Trophoblast cell (in vitro differentiated cells and primary cell): ENCODE results near the gene JUND.
A peak's percentile ranks its signal among the peaks of the same experiment; 100 is the strongest.

Source experiments
- DNase-seq, 2 donors: peaks; one replicate each; pipeline ENCODE4 v3.0.0-alpha.2; 2016
- H2AFZ ChIP-seq: 2 replicates; pipeline ENCODE4 v1.6.1; 2013; ENCODE audit warnings: low read length, moderate library complexity, mild to moderate bottlenecking; ENCODE audit not compliant: insufficient read depth, poor library complexity
- H2AK5ac ChIP-seq: 2 replicates; pipeline ENCODE4 v1.6.1; 2013; ENCODE audit warnings: mild to moderate bottlenecking, low read length
- H2BK120ac ChIP-seq: 2 replicates; pipeline ENCODE4 v1.6.1; 2013; ENCODE audit warnings: low read length, mild to moderate bottlenecking, moderate library complexity; ENCODE audit not compliant: insufficient read depth, poor library complexity
- H2BK12ac ChIP-seq: 2 replicates; pipeline ENCODE4 v1.6.1; 2013; ENCODE audit warnings: mild to moderate bottlenecking, low read length, moderate library complexity
- H2BK5ac ChIP-seq: 2 replicates; pipeline ENCODE4 v1.6.1; 2013; ENCODE audit warnings: low read length, low read depth, moderate library complexity, mild to moderate bottlenecking; ENCODE audit not compliant: poor library complexity
- H3K14ac ChIP-seq: 2 replicates; pipeline ENCODE4 v1.6.1; 2013; ENCODE audit warnings: mild to moderate bottlenecking, low read length
- H3K18ac ChIP-seq: 2 replicates; pipeline ENCODE4 v1.6.1; 2013; ENCODE audit warnings: mild to moderate bottlenecking, low read length
- H3K23ac ChIP-seq: 2 replicates; pipeline ENCODE4 v1.6.1; 2013; ENCODE audit warnings: low read length
- H3K27ac ChIP-seq: 2 replicates; pipeline ENCODE4 v1.5.1; 2013; ENCODE audit warnings: low read depth, mild to moderate bottlenecking, inconsistent platforms, low read length, moderate library complexity
- H3K27me3 ChIP-seq: 2 replicates; pipeline ENCODE4 v1.6.1; 2013; ENCODE audit warnings: inconsistent platforms, mild to moderate bottlenecking, low read length, moderate library complexity; ENCODE audit not compliant: insufficient read depth
- H3K36me3 ChIP-seq, 2 experiments: 1 replicate in 1 of 2; 2 replicates in 1 of 2; pipeline ENCODE4 v1.6.1; 2013; ENCODE audit warnings: low read length in 2 of 2, mild to moderate bottlenecking in 2 of 2, moderate library complexity in 1 of 2; ENCODE audit not compliant: insufficient read depth in 2 of 2, control insufficient read depth in 1 of 2
- H3K4ac ChIP-seq: 2 replicates; pipeline ENCODE4 v1.6.1; 2013; ENCODE audit warnings: low read depth, mild to moderate bottlenecking, low read length, moderate library complexity
- H3K4me1 ChIP-seq, 2 experiments: 1 replicate in 1 of 2; 2 replicates in 1 of 2; pipeline ENCODE4 v1.6.1; 2013; ENCODE audit warnings: low read length in 2 of 2, mild to moderate bottlenecking in 2 of 2, moderate library complexity in 1 of 2; ENCODE audit not compliant: insufficient read depth in 2 of 2, control insufficient read depth in 1 of 2
- H3K4me2 ChIP-seq: 2 replicates; pipeline ENCODE4 v1.6.1; 2013; ENCODE audit warnings: inconsistent platforms, mild to moderate bottlenecking, low read length, moderate library complexity
- H3K4me3 ChIP-seq: 2 replicates; pipeline ENCODE4 v1.5.1; 2013; ENCODE audit warnings: mild to moderate bottlenecking, low read depth, low read length, inconsistent platforms
- H3K79me1 ChIP-seq: one replicate; pipeline ENCODE4 v1.6.1; 2013; ENCODE audit warnings: low read length
- H3K79me2 ChIP-seq: 2 replicates; pipeline ENCODE4 v1.6.1; 2013; ENCODE audit warnings: low read length, mild to moderate bottlenecking; ENCODE audit not compliant: control insufficient read depth, insufficient read depth, poor library complexity
- H3K9ac ChIP-seq: 2 replicates; pipeline ENCODE4 v1.6.1; 2013; ENCODE audit warnings: mild to moderate bottlenecking, low read length
- H3K9me3 ChIP-seq: 2 replicates; pipeline ENCODE4 v1.6.1; 2013; ENCODE audit warnings: low read depth, mild to moderate bottlenecking, control low read depth, inconsistent platforms, low read length; ENCODE audit not compliant: insufficient read depth
- H4K12ac ChIP-seq: 2 replicates; pipeline ENCODE4 v1.6.1; 2013; ENCODE audit warnings: low read depth, mild to moderate bottlenecking, low read length, moderate library complexity
- H4K8ac ChIP-seq: 2 replicates; pipeline ENCODE4 v1.6.1; 2013; ENCODE audit warnings: low read depth, mild to moderate bottlenecking, low read length, moderate library complexity
- H4K91ac ChIP-seq: one replicate; pipeline ENCODE4 v1.6.1; 2013; ENCODE audit warnings: low read depth, mild to moderate bottlenecking, low read length, moderate library complexity
- WGBS: extraction: QIAGEN DNeasy Blood & Tissue Kit; methylation state at CpG from one replicate; pipeline ENCODE4 v1.1.7; 2013; ENCODE audit warnings: missing lambda C conversion rate; ENCODE audit not compliant: insufficient read length, insufficient coverage; ENCODE audit errors: extremely low coverage; 5-methylcytosine and 5-hydroxymethylcytosine counted together

Gene JUND

GRCh38 chr19:18298601-18299000 lies 17.2 kb upstream of the JUND start:
- H3K18ac ChIP-seq, result no peak overlapping the region
- peaks cover 4% of the 10 kb centered on the region for H3K79me2 ChIP-seq
- H4K12ac ChIP-seq, result no peak overlapping the region
- H2AFZ ChIP-seq, result no peak overlapping the region
- H3K27me3 ChIP-seq, result no peaks in the 10 kb centered on the region
- no peak overlapping the region for H2BK120ac ChIP-seq
- H3K23ac ChIP-seq, result no peak overlapping the region
- H2AK5ac ChIP-seq, result no peak overlapping the region
- no peak overlapping the region for H3K4ac ChIP-seq
- H3K4me3 ChIP-seq, result no peak overlapping the region
- no peak overlapping the region for H4K8ac ChIP-seq
- no peak overlapping the region for H3K9ac ChIP-seq
- no peak overlapping the region for H3K4me2 ChIP-seq
- no peak overlapping the region for H2BK5ac ChIP-seq
- peak overlapping the region; percentile 15 for H2BK12ac ChIP-seq
- no peak overlapping the region for H4K91ac ChIP-seq
- H3K36me3 ChIP-seq, result no peaks in the 10 kb centered on the region
- no CpG with 5 or more reads among the region's 6 CpGs for WGBS
- peaks cover 7% of the 10 kb centered on the region for H3K9me3 ChIP-seq
- H3K14ac ChIP-seq, result no peak overlapping the region
- H3K27ac ChIP-seq, result no peak overlapping the region
- peaks cover 14 to 19% of the 10 kb centered on the region in 2 experiments for H3K4me1 ChIP-seq
- H3K79me1 ChIP-seq, result peaks cover 22% of the 10 kb centered on the region
- DNase-seq, result no peak

GRCh38 chr19:18297308-18297707 lies 15.9 kb upstream of the JUND start:
- no peak overlapping the region for H2BK120ac ChIP-seq
- H3K9ac ChIP-seq, result no peak overlapping the region
- no peak overlapping the region for H4K91ac ChIP-seq
- H3K27ac ChIP-seq, result no peak overlapping the region
- no peak overlapping the region for H2BK5ac ChIP-seq
- no peaks in the 10 kb centered on the region for H3K36me3 ChIP-seq
- H4K12ac ChIP-seq, result no peak overlapping the region
- no peak overlapping the region for H3K4me2 ChIP-seq
- no peak overlapping the region for H2BK12ac ChIP-seq
- no peak overlapping the region for H2AK5ac ChIP-seq
- H3K79me1 ChIP-seq, result peaks cover 25% of the 10 kb centered on the region
- peaks cover 7% of the 10 kb centered on the region for H3K9me3 ChIP-seq
- H3K79me2 ChIP-seq, result peaks cover 6% of the 10 kb centered on the region
- peaks cover 18 to 24% of the 10 kb centered on the region in 2 experiments for H3K4me1 ChIP-seq
- WGBS, result no CpG with 5 or more reads among the region's 4 CpGs
- H3K23ac ChIP-seq, result no peak overlapping the region
- no peak for DNase-seq
- no peak overlapping the region for H3K18ac ChIP-seq
- no peaks in the 10 kb centered on the region for H3K27me3 ChIP-seq
- H2AFZ ChIP-seq, result no peak overlapping the region
- H3K4ac ChIP-seq, result no peak overlapping the region
- no peak overlapping the region for H3K14ac ChIP-seq
- no peak overlapping the region for H3K4me3 ChIP-seq
- H4K8ac ChIP-seq, result no peak overlapping the region

- no peak overlapping the region for H2AFZ ChIP-seq
- no peak overlapping the region for H3K4ac ChIP-seq
- H4K8ac ChIP-seq, result no peak overlapping the region
- H3K79me2 ChIP-seq, result peaks cover 16% of the 10 kb centered on the region
- H3K79me1 ChIP-seq, result peaks cover 35% of the 10 kb centered on the region
- no peak overlapping the region for H4K12ac ChIP-seq
- no peak overlapping the region for H3K27ac ChIP-seq
- no peaks in the 10 kb centered on the region for H3K36me3 ChIP-seq
- no peaks in the 10 kb centered on the region for H3K27me3 ChIP-seq
- no peak overlapping the region for H3K4me2 ChIP-seq
- H2BK120ac ChIP-seq, result no peak overlapping the region
- no peak overlapping the region for H3K4me3 ChIP-seq
- 100% methylated on average over 2 of the region's 4 CpGs for WGBS
- DNase-seq, result no peak
- no peak overlapping the region for H2AK5ac ChIP-seq
- H2BK5ac ChIP-seq, result no peak overlapping the region
- H3K14ac ChIP-seq, result no peak overlapping the region
- H3K4me1 ChIP-seq, result peaks cover 20 to 23% of the 10 kb centered on the region in 2 experiments
- peaks cover 7% of the 10 kb centered on the region for H3K9me3 ChIP-seq
- no peak overlapping the region for H3K9ac ChIP-seq
- no peak overlapping the region for H3K23ac ChIP-seq
- H4K91ac ChIP-seq, result no peak overlapping the region
- H3K18ac ChIP-seq, result no peak overlapping the region
- no peak overlapping the region for H2BK12ac ChIP-seq
Measured at GRCh38 chr19:18295034-18295451, 13.6 kb upstream of the JUND start.

- Histone ChIP-seq H3K79me1 (peaks cover 38% of the 10 kb centered on the region), H3K9me3 (peaks cover 7% of the 10 kb centered on the region), H3K23ac (no peak overlapping the region), H2BK5ac (peak overlapping the region; percentile 56), H3K27me3 (no peaks in the 10 kb centered on the region), H4K12ac (peak overlapping the region; percentile 9), H3K4me1 (peaks cover 22 to 26% of the 10 kb centered on the region in 2 experiments), H3K9ac (no peak overlapping the region), H3K79me2 (peaks cover 16% of the 10 kb centered on the region), H4K91ac (peak overlapping the region; percentile 91), H3K4me2 (no peak overlapping the region), H3K4me3 (no peak overlapping the region), H2AK5ac (peak overlapping the region; percentile 88), H3K27ac (peak overlapping the region; percentile 99), H3K36me3 (no peaks in the 10 kb centered on the region), H3K14ac (peak overlapping the region; percentile 63), H2BK120ac (peak overlapping the region; percentile 79), H2BK12ac (peak overlapping the region; percentile 89), H2AFZ (no peak overlapping the region), H4K8ac (peak overlapping the region; percentile 40), H3K4ac (peak overlapping the region; percentile 57), H3K18ac (peak overlapping the region; percentile 66)
- peak; percentile 59 to 80 for DNase-seq
- no CpG with 5 or more reads among the region's 9 CpGs for WGBS
Measured at GRCh38 chr19:18294467-18294864, 13.0 kb upstream of the JUND start.
